ENCODE data around the gene GAGE13.
"Not testable (repeated sequence)": the region's sequence is repeated elsewhere in the genome, so short reads cannot be mapped to it uniquely, and the experiment has no call there.

DNA sequence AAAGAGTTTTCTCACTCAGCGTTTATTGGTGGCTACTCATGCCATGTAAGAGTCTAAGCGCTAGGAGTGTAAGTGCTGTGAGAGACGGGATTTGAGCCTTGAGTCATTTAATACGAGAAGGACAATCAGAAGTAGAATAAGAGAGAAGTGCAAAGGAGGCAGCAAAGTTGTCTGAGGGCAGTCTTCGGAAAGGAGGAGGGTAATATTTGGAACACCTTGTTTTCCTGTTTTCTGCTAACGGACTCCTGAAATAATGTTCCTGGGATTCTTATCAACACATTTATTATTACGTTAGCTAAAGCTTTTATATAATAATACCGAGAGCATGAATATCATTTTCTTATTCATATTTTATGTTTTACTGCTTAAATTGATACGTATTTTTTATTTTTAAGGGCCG lies 14.0 kb downstream of the GAGE13 start:
- TF ChIP-seq, protein P1, sequence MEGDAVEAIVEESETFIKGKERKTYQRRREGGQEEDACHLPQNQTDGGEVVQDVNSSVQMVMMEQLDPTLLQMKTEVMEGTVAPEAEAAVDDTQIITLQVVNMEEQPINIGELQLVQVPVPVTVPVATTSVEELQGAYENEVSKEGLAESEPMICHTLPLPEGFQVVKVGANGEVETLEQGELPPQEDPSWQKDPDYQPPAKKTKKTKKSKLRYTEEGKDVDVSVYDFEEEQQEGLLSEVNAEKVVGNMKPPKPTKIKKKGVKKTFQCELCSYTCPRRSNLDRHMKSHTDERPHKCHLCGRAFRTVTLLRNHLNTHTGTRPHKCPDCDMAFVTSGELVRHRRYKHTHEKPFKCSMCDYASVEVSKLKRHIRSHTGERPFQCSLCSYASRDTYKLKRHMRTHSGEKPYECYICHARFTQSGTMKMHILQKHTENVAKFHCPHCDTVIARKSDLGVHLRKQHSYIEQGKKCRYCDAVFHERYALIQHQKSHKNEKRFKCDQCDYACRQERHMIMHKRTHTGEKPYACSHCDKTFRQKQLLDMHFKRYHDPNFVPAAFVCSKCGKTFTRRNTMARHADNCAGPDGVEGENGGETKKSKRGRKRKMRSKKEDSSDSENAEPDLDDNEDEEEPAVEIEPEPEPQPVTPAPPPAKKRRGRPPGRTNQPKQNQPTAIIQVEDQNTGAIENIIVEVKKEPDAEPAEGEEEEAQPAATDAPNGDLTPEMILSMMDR (IDR thresholded peaks at IDR 0.05; ENCODE audit: insufficient read depth, low read length) = not testable (repeated sequence)
- TF ChIP-seq POLR2AphosphoS5 (IDR thresholded peaks at IDR 0.05; ENCODE audit: low read depth); SPI1 (IDR thresholded peaks at IDR 0.05; ENCODE audit: borderline replicate concordance, low read depth): not testable (repeated sequence)
- TF ChIP-seq, protein P2, sequence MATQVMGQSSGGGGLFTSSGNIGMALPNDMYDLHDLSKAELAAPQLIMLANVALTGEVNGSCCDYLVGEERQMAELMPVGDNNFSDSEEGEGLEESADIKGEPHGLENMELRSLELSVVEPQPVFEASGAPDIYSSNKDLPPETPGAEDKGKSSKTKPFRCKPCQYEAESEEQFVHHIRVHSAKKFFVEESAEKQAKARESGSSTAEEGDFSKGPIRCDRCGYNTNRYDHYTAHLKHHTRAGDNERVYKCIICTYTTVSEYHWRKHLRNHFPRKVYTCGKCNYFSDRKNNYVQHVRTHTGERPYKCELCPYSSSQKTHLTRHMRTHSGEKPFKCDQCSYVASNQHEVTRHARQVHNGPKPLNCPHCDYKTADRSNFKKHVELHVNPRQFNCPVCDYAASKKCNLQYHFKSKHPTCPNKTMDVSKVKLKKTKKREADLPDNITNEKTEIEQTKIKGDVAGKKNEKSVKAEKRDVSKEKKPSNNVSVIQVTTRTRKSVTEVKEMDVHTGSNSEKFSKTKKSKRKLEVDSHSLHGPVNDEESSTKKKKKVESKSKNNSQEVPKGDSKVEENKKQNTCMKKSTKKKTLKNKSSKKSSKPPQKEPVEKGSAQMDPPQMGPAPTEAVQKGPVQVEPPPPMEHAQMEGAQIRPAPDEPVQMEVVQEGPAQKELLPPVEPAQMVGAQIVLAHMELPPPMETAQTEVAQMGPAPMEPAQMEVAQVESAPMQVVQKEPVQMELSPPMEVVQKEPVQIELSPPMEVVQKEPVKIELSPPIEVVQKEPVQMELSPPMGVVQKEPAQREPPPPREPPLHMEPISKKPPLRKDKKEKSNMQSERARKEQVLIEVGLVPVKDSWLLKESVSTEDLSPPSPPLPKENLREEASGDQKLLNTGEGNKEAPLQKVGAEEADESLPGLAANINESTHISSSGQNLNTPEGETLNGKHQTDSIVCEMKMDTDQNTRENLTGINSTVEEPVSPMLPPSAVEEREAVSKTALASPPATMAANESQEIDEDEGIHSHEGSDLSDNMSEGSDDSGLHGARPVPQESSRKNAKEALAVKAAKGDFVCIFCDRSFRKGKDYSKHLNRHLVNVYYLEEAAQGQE (IDR thresholded peaks at IDR 0.05; ENCODE audit: insufficient replicate concordance, low read depth) = not testable (repeated sequence)

Measured in HL-60 (cell line).